GM10248 (cell line): ENCODE measurements around the gene IRF2BPL.
A peak's percentile ranks its signal among the peaks of the same experiment; 100 is the strongest.

Experiments
- CTCF ChIA-PET: fragments of 300-600 bp; sonication (Branson Sonifier 250); formaldehyde crosslinking; extraction: SDS; loops from one replicate; lab custom pipeline; 2021; ENCODE audit warnings: antibody characterized with exemption; lab: Yijun Ruan, JAX
- POLR2A ChIA-PET: fragments of 350-650 bp; sonication (Branson Sonifier 250); formaldehyde crosslinking; extraction: SDS; loops from one replicate; lab custom pipeline; 2020; ENCODE audit warnings: antibody characterized with exemption; lab: Yijun Ruan, JAX
- DNase-seq: peaks from one replicate; pipeline ENCODE4 v3.0.0; 2012; ENCODE audit errors: extremely low spot score
- TF ChIP-seq, protein P1 (sequence below): IDR thresholded peaks from 2 replicates; pipeline ENCODE4 v1.5.1; 2012; ENCODE audit warnings: mild to moderate bottlenecking, low read depth; ENCODE audit errors: extremely low read depth, missing control alignments, control extremely low read depth

Gene IRF2BPL

DNA sequence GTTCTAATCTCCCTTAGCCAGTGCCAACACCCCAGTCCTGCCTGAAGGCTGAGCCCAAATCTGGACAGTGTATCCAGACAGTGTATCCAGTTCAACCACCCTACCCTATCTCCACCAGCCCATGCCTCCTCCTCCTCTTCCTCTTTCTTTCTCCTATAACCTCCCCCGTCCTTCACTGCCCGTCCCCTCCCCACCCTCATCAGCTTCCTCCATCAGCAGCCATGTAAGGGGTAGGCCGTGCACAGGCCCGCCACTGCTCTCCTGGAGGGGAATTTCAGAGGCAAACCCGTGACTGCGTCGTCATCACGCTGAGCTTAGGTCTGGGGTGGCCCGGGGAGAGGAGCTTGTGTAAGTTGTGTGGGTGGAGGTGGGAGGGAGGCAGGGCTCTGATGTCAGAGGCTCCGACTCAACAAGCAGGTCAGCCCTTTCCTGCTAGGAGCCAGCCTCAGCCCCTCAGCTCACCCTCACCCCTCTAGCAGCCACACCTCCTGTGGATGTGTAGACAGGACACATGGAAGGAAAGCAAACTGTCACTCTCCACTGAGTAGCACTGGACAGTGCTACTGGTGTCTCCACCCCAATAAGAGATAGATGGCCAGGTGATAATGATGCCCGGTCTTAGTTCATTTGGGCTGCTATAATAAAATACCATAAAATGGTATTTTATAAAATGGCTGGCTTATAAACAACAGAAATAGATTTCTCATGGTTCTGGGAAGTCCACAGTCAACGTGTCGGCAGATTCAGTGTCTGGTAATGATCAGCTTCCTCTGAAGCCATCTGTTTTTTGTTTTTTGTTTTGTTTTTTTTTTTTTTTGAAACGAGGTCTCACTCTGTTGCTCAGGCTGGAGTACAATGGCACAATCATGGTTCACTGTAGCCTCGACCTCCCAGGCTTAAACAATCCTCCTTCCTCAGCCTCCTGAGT lies 50.5 kb downstream of the IRF2BPL start:
- peak; percentile 91 for DNase-seq
- TF ChIP-seq, protein P1, sequence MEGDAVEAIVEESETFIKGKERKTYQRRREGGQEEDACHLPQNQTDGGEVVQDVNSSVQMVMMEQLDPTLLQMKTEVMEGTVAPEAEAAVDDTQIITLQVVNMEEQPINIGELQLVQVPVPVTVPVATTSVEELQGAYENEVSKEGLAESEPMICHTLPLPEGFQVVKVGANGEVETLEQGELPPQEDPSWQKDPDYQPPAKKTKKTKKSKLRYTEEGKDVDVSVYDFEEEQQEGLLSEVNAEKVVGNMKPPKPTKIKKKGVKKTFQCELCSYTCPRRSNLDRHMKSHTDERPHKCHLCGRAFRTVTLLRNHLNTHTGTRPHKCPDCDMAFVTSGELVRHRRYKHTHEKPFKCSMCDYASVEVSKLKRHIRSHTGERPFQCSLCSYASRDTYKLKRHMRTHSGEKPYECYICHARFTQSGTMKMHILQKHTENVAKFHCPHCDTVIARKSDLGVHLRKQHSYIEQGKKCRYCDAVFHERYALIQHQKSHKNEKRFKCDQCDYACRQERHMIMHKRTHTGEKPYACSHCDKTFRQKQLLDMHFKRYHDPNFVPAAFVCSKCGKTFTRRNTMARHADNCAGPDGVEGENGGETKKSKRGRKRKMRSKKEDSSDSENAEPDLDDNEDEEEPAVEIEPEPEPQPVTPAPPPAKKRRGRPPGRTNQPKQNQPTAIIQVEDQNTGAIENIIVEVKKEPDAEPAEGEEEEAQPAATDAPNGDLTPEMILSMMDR = no peak
- POLR2A ChIA-PET = interaction anchor here (0.6 to 2.7 kb wide), 6 partner anchors 8 to 51 kb away, joined by 3 to 24 read pairs (median 5); partner anchors contain the start of gene IRF2BPL
- CTCF ChIA-PET = interaction anchor here (0.6 to 3.6 kb wide), 15 partner anchors 7 to 96 kb away, joined by 3 to 14 read pairs (median 4); no protein-coding TSS in a partner anchor

DNA sequence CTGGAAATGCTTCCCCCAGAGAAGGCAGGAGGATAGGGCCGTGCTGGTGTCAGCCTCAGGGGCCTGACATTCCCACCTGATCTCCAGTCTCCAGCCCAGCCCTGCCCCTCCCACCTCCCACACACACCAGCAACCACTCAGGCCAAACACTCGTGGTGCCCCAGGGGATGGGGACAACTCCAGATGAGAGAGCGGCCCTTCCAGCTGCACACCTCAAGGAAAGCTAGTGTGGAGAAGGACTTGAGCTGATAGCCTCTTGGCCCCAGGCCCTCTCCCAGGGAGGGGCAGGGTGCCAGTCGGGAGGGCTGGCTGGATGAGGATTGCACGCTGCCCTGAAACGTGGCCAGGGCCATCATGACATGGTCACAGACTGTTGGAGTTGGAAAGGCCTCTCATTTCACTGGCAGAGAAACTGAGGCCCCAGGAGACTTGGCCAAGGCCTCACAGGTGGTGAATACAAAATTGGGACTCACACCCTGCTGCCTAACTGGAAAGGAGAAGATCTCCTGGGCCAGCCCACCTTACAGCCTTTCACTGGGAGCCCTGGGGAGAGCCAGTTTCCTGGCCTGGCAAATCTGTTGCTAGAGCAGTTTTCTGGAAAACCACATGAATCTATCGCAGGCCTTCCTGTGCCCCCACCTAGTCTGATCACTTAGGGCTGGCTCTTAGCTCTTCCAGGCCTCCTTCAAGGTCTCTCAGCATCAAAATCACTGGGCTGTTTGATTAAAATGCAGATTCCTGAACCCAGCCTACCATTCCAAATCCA lies 52.1 kb downstream of the IRF2BPL start:
- ChIA-PET CTCF (interaction anchor here (0.8 to 3.6 kb wide), 8 partner anchors 8 to 63 kb away, joined by 3 to 14 read pairs (median 4); no protein-coding TSS in a partner anchor), POLR2A (interaction anchor here (0.6 to 1.1 kb wide), 2 partner anchors 14 to 340 kb away, joined by 3 to 5 read pairs; no protein-coding TSS in a partner anchor)
- no peak for DNase-seq
- TF ChIP-seq, protein P1 = no peak

DNA sequence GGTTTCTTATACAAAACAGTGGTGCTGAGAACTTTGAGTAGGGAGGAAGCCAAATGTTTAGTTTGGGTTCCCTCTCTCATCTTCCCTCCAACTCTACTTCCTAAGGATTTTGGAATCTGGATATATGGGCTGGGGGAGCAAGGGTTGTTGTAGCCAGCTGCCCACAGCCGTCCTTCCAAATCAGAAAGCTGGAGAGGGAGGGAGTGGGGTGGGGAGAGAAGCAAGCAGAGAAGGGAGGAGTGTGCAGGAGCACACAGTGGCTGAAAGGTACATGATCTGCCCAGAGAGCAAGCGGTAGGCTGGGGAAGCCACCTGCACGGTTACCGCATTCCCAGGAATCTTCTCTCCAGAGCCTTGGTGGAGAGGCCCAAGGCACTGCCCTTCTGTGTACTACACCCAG lies 52.7 kb downstream of the IRF2BPL start:
- TF ChIP-seq, protein P1 = no peak
- DNase-seq = no peak
- ChIA-PET POLR2A (interaction anchor here (1.1 kb wide), 1 partner anchor 14 kb away, joined by 5 read pairs; no protein-coding TSS in a partner anchor), CTCF (interaction anchor here (1.6 to 2.2 kb wide), 2 partner anchors 10 to 29 kb away, joined by 4 to 5 read pairs; no protein-coding TSS in a partner anchor)

DNA sequence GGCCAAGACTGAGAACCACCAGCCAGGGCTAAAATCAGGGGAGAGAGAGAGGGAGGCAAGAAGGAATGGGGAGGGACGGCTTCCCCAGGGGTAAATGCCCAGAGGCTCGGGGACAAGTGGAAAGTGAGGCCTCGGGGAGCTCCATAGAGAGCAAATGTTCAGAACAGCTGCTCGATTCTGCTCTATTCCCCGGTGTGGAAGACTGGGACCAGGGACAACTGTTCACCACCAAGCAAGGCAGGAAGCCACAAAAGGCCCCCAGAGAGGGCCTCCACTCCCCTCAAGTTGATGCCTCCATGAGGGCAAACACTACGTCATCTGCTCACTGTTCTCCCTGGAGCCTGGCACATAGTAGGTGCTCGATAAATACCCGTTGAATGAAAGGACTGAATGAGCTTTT lies 53.5 kb downstream of the IRF2BPL start:
- TF ChIP-seq, protein P1 = no peak
- CTCF ChIA-PET = interaction anchor here (1.1 to 1.8 kb wide), 4 partner anchors 10 to 95 kb away, joined by 3 to 7 read pairs (median 4); no protein-coding TSS in a partner anchor
- POLR2A ChIA-PET = no interaction called here
- no peak for DNase-seq
